Stimulated activated CD4-positive, alpha-beta T cell treated with anti-CD3 and anti-CD28 coated beads, Interleukin-2, amount 100 ng/mL, for 48 hours (primary cell): Measurements from ENCODE around the gene CSNK2A1.

Experiments
- DNase-seq, 2 donors: peaks; one replicate each; pipeline ENCODE4 v3.0.0-alpha.2; 2020

The CSNK2A1 gene

DNA sequence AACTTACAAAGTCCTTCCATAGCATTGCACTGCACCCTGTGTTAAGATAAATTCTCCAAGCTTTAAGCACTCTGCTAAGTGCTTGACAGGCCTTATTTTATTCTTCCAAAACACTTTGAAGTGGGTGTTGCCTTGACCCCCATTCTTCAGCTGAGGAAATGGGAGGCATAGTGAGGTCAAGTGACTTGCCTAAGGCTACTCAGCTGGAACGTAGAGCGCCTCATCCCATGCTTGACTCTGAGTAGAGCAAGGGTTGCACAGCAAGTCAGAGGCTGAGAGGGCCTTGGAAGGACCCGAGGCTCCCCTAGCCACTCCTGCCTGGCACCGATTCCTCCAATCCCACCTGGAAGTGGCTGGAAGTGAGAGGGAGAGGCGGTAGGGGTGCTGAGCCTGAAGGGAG lies 19.6 kb upstream of the CSNK2A1 start:
- DNase-seq = no peak

GRCh38 chr20:562232-562897 lies 18.8 kb upstream of the CSNK2A1 start:
- no peak for DNase-seq

DNA sequence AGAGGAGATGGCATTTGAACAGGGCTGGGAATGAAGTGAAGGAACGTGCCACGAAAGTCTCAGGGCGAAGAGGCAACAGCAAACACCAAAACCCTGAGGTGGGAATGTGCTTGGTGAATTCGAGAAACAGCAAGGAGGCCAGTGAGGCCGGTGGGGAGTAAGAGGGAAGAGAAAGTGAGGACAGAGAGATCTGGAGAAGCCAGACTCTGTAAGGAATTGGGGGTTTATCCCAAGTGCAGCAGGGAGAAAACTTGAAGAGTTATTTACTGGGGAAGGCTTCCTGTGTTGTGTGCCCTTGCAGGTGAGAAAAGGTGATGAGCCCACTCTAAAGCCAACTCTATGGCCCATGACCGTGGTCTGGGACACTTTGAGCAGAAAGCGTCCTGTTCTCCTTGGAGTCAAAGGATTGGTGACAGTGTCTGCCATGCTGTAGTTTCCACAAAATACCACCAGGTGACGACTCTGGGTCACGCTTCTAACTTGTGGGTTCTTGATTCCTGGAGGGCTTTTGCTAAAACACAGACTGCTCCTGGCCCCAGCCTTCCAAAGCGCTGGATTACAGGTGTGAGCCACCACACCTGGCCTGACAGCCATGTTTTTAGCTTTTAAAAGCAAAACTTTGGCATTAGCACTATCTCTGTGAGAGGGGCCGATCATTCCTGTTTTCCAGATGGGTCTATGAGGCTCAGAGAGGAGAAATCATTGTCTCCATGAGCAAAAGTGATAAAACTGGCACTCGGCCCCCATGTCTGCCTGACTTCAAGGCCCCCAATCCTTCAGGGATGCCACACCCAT lies 18.0 kb upstream of the CSNK2A1 start:
- peak; percentile 51 to 52 for DNase-seq

DNA sequence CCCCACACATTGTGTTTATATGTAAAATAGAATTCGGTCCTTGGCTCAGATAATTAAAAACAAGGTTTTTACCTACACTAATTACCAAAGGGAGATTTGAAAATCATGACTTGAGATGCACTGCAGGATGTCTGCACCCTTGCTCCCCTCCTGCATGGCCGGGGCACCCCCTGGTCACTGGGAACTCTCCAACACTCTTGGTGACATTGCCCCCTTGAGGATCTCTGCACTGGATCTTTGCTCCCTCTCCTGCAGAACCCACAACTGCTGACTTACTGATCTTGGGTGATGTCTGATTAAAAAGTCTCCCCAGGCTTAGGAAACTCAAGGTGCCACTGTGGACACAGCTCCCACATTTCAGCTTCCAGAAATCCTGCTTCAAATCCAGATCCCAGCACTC lies 17.1 kb upstream of the CSNK2A1 start:
- no peak for DNase-seq

DNA sequence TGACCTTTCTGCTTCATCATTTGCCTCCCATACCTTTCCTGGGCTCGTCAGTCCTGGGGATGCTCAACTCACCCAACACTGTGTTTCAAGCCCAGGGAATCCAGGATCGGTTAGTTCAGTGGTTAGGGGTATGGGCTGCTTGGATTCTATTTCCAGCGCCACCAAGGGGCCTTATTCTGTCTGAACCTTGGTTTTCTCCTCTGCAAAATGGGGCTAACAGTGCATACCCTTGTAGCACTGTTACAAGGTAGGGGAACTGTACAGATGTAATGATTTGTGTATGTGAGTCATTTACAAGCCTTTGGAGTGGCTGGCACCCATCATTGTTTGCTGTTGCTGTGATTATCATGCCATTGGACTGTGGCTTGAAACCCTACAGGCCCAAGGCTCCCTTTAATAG lies 14.5 kb upstream of the CSNK2A1 start:
- DNase-seq = no peak

- DNase-seq = no peak
These were observed 13.4 kb upstream of the CSNK2A1 start for GRCh38 chr20:556984-557383.

DNA sequence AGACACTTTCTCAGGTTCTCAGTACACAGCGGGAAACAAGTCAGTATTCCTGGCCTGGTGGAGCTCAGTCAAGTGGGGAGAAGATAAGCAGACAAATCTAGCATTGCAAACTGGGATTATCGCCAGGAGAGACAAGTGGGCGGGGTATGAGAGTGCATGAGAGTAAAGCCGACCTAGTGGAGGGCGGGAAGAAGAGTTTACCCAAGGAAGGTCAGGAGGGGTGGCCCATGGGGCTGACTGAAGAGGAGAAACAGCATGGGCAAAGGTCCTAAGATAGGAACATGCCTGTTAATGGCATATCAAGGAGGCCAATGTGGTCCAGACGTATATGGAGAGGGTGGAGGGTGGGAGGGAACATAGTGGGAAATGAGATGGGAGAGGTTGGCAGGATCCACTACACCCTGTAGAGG lies 12.4 kb upstream of the CSNK2A1 start:
- no peak for DNase-seq

GRCh38 chr20:550611-551010 lies 7.0 kb upstream of the CSNK2A1 start:
- no peak for DNase-seq

- no peak for DNase-seq
These were observed 6.3 kb upstream of the CSNK2A1 start for GRCh38 chr20:549722-550496.

- no peak for DNase-seq
These were observed 5.3 kb upstream of the CSNK2A1 start for GRCh38 chr20:548906-549305.

- no peak for DNase-seq
These were observed 3.8 kb upstream of the CSNK2A1 start for GRCh38 chr20:547394-547793.

GRCh38 chr20:546353-546752 lies 2.8 kb upstream of the CSNK2A1 start:
- DNase-seq = no peak

GRCh38 chr20:544153-544725 lies 649 bp upstream of the CSNK2A1 start:
- DNase-seq = no peak

GRCh38 chr20:542777-543368 lies 717 bp downstream of the CSNK2A1 start:
- peak; percentile 4 to 10 for DNase-seq

GRCh38 chr20:540391-541201 lies 3.0 kb downstream of the CSNK2A1 start:
- DNase-seq = no peak

- DNase-seq = no peak
These were observed 3.7 kb downstream of the CSNK2A1 start for GRCh38 chr20:539848-540247.

GRCh38 chr20:539191-539590 lies 4.4 kb downstream of the CSNK2A1 start:
- DNase-seq = no peak

- no peak for DNase-seq
These were observed 5.6 kb downstream of the CSNK2A1 start for GRCh38 chr20:537983-538382.

- no peak for DNase-seq
These were observed 7.1 kb downstream of the CSNK2A1 start for GRCh38 chr20:536426-537010.

DNA sequence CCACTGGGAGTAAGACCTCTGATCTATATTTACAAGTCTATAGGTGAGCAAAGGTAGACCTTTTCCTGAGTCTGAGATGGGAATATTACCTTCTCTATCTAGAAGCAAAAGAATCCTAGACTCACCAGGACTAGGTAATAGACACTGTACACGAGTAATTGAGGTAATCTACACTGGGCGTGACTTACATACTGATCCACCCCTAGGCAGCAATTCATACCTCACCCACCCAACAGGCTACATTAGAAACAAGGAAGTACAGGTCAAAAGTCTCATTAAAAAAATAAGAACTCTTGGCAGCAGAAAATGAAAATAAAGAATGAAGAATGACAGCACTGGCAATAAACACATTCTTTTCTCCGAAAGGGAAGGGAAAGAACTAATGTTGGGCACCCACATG lies 7.6 kb downstream of the CSNK2A1 start:
- DNase-seq = no peak

DNA sequence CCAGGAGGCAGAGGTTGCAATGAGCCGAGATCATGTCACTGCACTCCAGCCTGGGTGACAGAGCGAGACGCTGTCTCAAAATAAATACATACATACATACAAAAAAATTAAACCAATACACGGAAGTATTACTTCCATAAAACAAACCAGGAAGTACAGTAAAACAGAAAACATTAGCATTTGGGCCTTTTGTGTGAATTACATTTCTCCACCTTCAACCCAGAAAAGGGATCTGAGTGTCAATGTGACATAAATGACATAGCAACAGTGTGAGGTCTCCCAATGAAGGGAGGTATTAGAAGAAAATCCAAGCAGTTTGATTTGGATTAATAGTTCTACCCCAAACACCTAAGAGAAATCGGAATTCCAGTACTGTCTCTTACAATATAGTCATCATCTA lies 10.1 kb downstream of the CSNK2A1 start:
- DNase-seq = no peak

- no peak for DNase-seq
These were observed 11.1 kb downstream of the CSNK2A1 start for GRCh38 chr20:532530-532929.
